ENCODE data around the gene RAB5IF.

The RAB5IF gene

DNA sequence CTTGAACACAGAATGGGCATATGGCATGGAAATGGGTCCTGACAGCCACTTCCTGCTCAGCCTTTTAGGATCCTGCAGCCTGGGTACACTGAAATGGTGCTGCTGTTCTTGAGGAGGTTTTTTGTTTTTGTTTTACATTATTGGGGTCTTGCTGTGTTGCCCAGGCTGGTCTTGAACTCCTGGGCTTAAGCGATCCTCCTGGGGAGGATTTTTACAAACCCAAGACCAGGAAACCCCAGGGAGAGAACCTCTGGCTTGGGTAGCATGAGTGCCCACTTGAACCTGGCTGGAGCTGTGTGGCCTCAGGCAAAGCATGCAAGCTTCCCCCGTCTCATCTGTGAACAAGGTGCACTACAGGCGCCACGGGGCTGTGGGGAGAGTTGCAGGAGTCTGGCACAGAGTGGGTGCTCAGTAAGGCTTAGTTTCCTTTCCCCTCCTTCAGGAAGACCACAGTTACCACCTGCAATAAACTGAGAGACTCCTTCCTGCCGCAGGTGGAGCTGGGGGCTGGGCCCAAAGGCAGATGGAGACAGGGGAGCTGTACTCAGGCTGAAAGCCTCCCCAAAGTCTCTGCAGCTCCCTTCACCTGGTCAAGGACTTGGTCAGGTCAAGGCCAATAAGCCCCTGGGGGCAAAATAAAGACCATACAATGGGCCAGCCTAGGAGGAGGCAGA lies 38.6 kb downstream of the RAB5IF start:
- Histone ChIP-seq H3K36me3 (ENCODE audit: insufficient read depth, low read length) (no peaks in the 10 kb centered on the region), H3K9me3 (ENCODE audit: low read depth, low read length) (no peaks in the 10 kb centered on the region), H3K27ac (no peak overlapping the region), H3K4me3 (no peak overlapping the region), H3K9ac (ENCODE audit: insufficient read length) (no peak overlapping the region)
- no peak for TF ChIP-seq FOXP2 (optimal IDR thresholded peaks at IDR 0.05; ENCODE audit: control extremely low read depth, extremely low read length, insufficient read depth)
- no peak for TF ChIP-seq EZH2 (IDR thresholded peaks at IDR 0.05)
- no peak for TF ChIP-seq POLR2AphosphoS5 (IDR thresholded peaks at IDR 0.05; ENCODE audit: borderline replicate concordance, low read depth, low read length)
- no peak for DNase-seq (ENCODE audit: low read depth, low spot score)

DNA sequence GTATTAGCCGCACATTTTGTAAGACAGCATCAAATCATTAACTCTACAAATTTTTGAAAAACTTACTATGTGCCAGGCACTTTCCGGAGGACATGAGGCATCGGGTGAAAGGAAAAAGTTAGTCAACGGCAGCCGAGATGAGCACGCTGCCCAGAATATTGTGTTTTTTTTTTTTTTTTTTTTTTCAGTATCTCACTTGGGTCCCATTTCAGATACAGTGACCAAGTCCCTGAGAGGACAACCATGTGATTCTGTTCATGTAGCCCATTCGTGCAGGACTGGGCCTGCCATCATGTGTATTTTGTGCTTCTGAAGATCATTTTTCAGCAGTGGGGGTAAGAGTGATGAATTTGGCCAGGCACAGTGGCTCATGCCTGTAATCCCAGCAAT lies 39.1 kb downstream of the RAB5IF start:
- H3K27ac ChIP-seq = no peak overlapping the region
- H3K9me3 ChIP-seq (ENCODE audit: low read depth, low read length) = no peaks in the 10 kb centered on the region
- no peak for DNase-seq (ENCODE audit: low read depth, low spot score)
- H3K9ac ChIP-seq (ENCODE audit: insufficient read length) = no peak overlapping the region
- no peak overlapping the region for H3K4me3 ChIP-seq
- H3K36me3 ChIP-seq (ENCODE audit: insufficient read depth, low read length) = no peaks in the 10 kb centered on the region
- no peak for TF ChIP-seq POLR2AphosphoS5 (IDR thresholded peaks at IDR 0.05; ENCODE audit: borderline replicate concordance, low read depth, low read length)
- TF ChIP-seq FOXP2 (optimal IDR thresholded peaks at IDR 0.05; ENCODE audit: control extremely low read depth, extremely low read length, insufficient read depth) = no peak
- no peak for TF ChIP-seq EZH2 (IDR thresholded peaks at IDR 0.05)

DNA sequence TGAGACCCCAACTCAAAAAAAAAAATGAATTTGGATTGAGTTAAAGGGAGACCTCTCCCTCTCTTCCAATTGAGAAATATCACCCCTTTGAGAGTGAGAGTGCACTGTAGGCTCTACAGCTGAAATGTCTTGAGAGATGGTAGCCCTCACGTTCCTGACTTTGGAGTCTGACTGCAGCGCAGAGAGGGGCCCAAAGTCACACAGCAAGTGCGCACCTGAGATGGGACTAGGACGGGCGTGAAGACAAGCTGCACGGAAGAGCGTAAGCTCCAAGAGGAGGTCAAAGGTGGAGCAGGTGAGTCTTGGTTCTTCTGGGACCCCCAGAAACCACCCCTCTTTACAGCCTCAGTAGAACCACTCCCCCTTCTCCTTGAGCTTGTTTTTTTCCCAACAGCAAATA lies 39.8 kb downstream of the RAB5IF start:
- H3K9me3 ChIP-seq (ENCODE audit: low read depth, low read length) = no peaks in the 10 kb centered on the region
- H3K9ac ChIP-seq (ENCODE audit: insufficient read length) = no peak overlapping the region
- H3K36me3 ChIP-seq (ENCODE audit: insufficient read depth, low read length) = no peaks in the 10 kb centered on the region
- no peak overlapping the region for H3K4me3 ChIP-seq
- DNase-seq (ENCODE audit: low read depth, low spot score) = no peak
- no peak overlapping the region for H3K27ac ChIP-seq
- TF ChIP-seq FOXP2 (optimal IDR thresholded peaks at IDR 0.05; ENCODE audit: control extremely low read depth, extremely low read length, insufficient read depth) = no peak
- no peak for TF ChIP-seq EZH2 (IDR thresholded peaks at IDR 0.05)
- TF ChIP-seq POLR2AphosphoS5 (IDR thresholded peaks at IDR 0.05; ENCODE audit: borderline replicate concordance, low read depth, low read length) = no peak

DNA sequence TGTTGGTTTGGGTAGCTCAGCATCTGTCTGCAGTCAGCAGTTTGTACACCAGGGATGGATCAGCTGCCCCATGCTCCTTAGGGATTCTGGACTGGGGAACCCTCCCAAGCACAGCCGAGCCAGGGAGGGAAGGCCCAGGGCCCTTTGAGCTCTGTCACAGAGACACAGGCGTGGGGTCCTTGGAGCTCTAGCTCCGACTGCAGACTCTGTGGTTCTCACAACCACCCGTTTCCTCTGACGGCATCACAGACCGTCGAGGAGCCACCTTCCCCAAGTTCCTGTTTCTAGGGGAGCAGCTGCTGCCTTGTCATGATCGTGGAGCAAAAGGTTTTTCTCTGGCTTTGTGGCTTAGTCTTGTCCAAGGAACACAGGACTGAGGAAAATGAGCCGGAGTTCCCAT lies 40.4 kb downstream of the RAB5IF start, which contains the start of gene SLA2:
Gene SLA2, minus strand, starts transcription at position 199 of the 400 bp plus-strand sequence. CDS start 4,861 bp downstream, outside the sequence.
- Histone ChIP-seq H3K9me3 (ENCODE audit: low read depth, low read length) (no peaks in the 10 kb centered on the region), H3K4me3 (no peak within 1 kb of the TSS), H3K27ac (no peak within 1 kb of the TSS), H3K9ac (ENCODE audit: insufficient read length) (no peak within 1 kb of the TSS), H3K36me3 (ENCODE audit: insufficient read depth, low read length) (no peaks in the 10 kb centered on the region)
- DNase-seq (ENCODE audit: low read depth, low spot score) = no peak
- TF ChIP-seq FOXP2 (optimal IDR thresholded peaks at IDR 0.05; ENCODE audit: control extremely low read depth, extremely low read length, insufficient read depth) = no peak
- TF ChIP-seq POLR2AphosphoS5 (IDR thresholded peaks at IDR 0.05; ENCODE audit: borderline replicate concordance, low read depth, low read length) = no peak
- no peak for TF ChIP-seq EZH2 (IDR thresholded peaks at IDR 0.05)

DNA sequence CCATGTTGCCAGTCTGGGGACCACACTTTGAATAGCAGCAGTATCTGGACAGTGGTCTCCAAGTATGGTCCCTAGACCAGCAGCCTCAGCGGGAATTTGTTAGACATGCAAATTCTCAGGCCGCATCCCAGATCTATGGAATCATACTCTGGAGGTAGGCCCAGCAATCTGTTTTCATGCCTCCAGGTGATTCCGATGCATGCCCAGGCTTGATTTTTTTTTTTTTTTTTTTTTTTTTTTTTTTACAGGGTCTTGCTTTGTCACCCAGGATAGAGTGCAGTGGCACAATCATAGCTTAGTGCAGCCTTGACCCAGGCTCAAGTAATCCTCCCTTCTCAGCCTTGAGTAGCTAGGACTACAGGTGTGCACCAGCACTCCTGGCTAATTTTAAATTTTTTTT lies 41.1 kb downstream of the RAB5IF start:
- Histone ChIP-seq H3K27ac (no peak overlapping the region), H3K36me3 (ENCODE audit: insufficient read depth, low read length) (no peaks in the 10 kb centered on the region), H3K9me3 (ENCODE audit: low read depth, low read length) (no peaks in the 10 kb centered on the region), H3K4me3 (no peak overlapping the region), H3K9ac (ENCODE audit: insufficient read length) (no peak overlapping the region)
- no peak for DNase-seq (ENCODE audit: low read depth, low spot score)
- TF ChIP-seq FOXP2 (optimal IDR thresholded peaks at IDR 0.05; ENCODE audit: control extremely low read depth, extremely low read length, insufficient read depth) (no peak), EZH2 (IDR thresholded peaks at IDR 0.05) (no peak), POLR2AphosphoS5 (IDR thresholded peaks at IDR 0.05; ENCODE audit: borderline replicate concordance, low read depth, low read length) (no peak)

DNA sequence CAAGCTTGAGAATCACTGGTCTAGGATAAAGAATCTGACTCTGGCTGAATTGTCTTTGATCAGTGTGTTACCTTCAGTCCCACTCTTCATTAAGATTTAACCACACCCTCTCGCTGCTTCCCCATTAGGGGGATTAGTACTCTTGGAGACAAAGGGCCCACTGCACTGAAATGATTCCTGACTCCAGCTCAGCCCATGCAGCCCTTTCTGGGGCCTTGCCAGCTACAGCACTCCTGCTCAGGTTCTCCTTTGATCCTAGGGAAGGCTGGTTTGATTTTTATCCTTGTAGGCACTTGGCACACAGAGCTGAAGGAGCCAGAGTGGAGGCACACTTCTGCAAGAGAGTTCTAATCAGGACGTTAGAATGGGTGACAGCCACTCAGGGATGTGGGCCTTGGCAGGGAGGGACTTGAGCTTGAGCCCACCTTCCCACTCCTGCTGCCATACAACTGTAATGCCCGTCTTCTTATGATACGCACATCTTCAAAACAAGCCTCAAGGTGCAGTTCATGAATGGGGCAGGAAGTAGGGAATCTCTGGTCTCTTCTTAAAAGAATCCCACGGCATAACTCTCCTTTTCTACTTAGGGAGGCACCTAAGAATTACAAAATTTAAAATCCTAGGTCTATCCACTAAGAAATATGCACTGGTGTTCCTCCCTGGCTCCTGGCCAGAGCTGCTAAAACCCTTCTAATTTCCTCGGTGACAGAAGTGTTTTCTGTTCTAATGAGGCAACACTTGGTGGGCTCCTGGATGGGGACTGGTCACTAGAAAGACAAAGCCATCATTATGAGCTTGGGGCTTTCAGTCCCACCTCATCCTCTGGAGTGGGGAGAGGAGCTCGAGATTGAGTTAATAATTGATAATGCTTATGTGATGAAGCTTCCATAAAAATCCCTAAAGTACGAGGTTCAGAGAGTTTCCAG lies 41.9 kb downstream of the RAB5IF start:
- no peaks in the 10 kb centered on the region for H3K36me3 ChIP-seq (ENCODE audit: insufficient read depth, low read length)
- H3K4me3 ChIP-seq = no peak overlapping the region
- H3K27ac ChIP-seq = no peak overlapping the region
- TF ChIP-seq EZH2 (IDR thresholded peaks at IDR 0.05) (no peak), FOXP2 (optimal IDR thresholded peaks at IDR 0.05; ENCODE audit: control extremely low read depth, extremely low read length, insufficient read depth) (no peak), POLR2AphosphoS5 (IDR thresholded peaks at IDR 0.05; ENCODE audit: borderline replicate concordance, low read depth, low read length) (no peak)
- no peak for DNase-seq (ENCODE audit: low read depth, low spot score)
- H3K9me3 ChIP-seq (ENCODE audit: low read depth, low read length) = no peaks in the 10 kb centered on the region
- no peak overlapping the region for H3K9ac ChIP-seq (ENCODE audit: insufficient read length)

DNA sequence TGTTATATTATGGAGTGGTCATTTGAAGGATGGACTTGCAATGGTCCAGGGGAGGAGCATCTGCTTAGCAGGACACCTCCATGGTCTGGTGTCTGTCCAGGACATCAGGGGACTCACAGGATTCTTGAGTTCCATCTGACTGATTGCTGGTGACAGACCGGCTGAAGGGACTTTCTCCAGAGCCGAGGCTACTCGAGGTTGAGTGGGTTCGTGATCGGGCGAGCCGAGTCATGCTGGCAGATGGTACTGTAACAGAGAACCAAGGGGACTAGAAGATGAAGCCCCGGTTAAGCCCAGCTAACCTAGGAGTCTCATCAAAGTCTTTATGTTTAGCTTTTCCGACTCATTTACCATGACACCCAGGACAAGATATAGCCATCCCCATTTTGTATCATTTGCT lies 47.9 kb downstream of the RAB5IF start:
- TF ChIP-seq POLR2AphosphoS5 (IDR thresholded peaks at IDR 0.05; ENCODE audit: borderline replicate concordance, low read depth, low read length) (no peak), EZH2 (IDR thresholded peaks at IDR 0.05) (no peak), FOXP2 (optimal IDR thresholded peaks at IDR 0.05; ENCODE audit: control extremely low read depth, extremely low read length, insufficient read depth) (no peak)
- no peaks in the 10 kb centered on the region for H3K36me3 ChIP-seq (ENCODE audit: insufficient read depth, low read length)
- H3K9me3 ChIP-seq (ENCODE audit: low read depth, low read length) = no peaks in the 10 kb centered on the region
- no peak overlapping the region for H3K4me3 ChIP-seq
- no peak overlapping the region for H3K9ac ChIP-seq (ENCODE audit: insufficient read length)
- DNase-seq (ENCODE audit: low read depth, low spot score) = no peak
- no peak overlapping the region for H3K27ac ChIP-seq

DNA sequence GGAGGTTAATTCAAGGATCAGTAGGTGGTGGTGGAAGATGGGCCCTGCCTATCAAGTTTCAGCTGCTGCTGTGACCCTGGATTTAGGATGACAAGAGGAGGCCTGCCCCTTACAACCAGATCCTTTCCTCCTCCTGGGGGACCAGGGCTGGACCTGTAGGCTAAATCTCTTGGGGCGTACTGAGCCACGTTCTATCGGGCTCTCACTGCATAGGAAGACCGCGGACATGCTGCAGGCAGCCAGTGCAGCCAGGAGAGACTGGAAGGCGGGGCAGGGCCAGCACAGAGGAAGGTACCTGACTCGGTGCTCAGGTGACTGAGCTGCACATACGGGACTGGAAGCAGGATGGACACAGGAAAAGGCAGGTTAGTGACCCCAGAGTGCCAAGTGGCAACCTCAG lies 48.9 kb downstream of the RAB5IF start:
- Histone ChIP-seq H3K9me3 (ENCODE audit: low read depth, low read length) (no peaks in the 10 kb centered on the region), H3K36me3 (ENCODE audit: insufficient read depth, low read length) (no peaks in the 10 kb centered on the region), H3K9ac (ENCODE audit: insufficient read length) (no peak overlapping the region), H3K27ac (no peak overlapping the region), H3K4me3 (no peak overlapping the region)
- DNase-seq (ENCODE audit: low read depth, low spot score) = no peak
- TF ChIP-seq POLR2AphosphoS5 (IDR thresholded peaks at IDR 0.05; ENCODE audit: borderline replicate concordance, low read depth, low read length) (no peak), EZH2 (IDR thresholded peaks at IDR 0.05) (no peak), FOXP2 (optimal IDR thresholded peaks at IDR 0.05; ENCODE audit: control extremely low read depth, extremely low read length, insufficient read depth) (no peak)
